Liver (tissue), 9 donors: ENCODE measurements around the gene IFIT3. TPM values are rescaled to one million over a fixed set of nuclear protein-coding genes. Genes with fewer than 3 reads are reported as not detected.

Source experiments
- DNase-seq: peaks from one replicate; pipeline ENCODE4 v3.0.0-alpha.2; 2017; ENCODE audit warnings: low spot score
- H3K27ac ChIP-seq, 2 donors: one replicate each; pipeline ENCODE4 v1.7.0; 2013; ENCODE audit warnings: inconsistent platforms in 2 of 2, low read length in 2 of 2, control low read depth in 1 of 2, low read depth in 1 of 2, mild to moderate bottlenecking in 1 of 2
- H3K27me3 ChIP-seq, 4 donors: one replicate each; pipeline versions ENCODE4 v1.6.1 to v1.7.0; 2013; ENCODE audit warnings: low read length in 3 of 4, inconsistent platforms in 1 of 4, mild to moderate bottlenecking in 1 of 4, moderate library complexity in 1 of 4; ENCODE audit not compliant: control insufficient read depth in 4 of 4, insufficient read depth in 4 of 4
- H3K36me3 ChIP-seq, 4 donors: one replicate each; pipeline versions ENCODE4 v1.6.1 to v1.7.0; 2013; ENCODE audit warnings: low read length in 3 of 4, mild to moderate bottlenecking in 3 of 4, low read depth in 1 of 4, moderate library complexity in 1 of 4; ENCODE audit not compliant: control insufficient read depth in 4 of 4, insufficient read depth in 3 of 4
- H3K4me1 ChIP-seq, 4 donors: one replicate each; pipeline versions ENCODE4 v1.6.1 to v1.7.0; 2013; ENCODE audit warnings: low read length in 3 of 4, mild to moderate bottlenecking in 3 of 4, moderate library complexity in 1 of 4; ENCODE audit not compliant: control insufficient read depth in 4 of 4, insufficient read depth in 4 of 4
- H3K4me3 ChIP-seq, 3 donors: one replicate each; pipeline versions ENCODE4 v1.6.1 to v1.7.0; 2013; ENCODE audit warnings: low read length in 3 of 3, control low read depth in 1 of 3, low read depth in 1 of 3, mild to moderate bottlenecking in 1 of 3
- H3K9ac ChIP-seq, 2 donors: one replicate each; pipeline ENCODE4 v1.7.0; 2013; ENCODE audit warnings: low read length in 2 of 2, mild to moderate bottlenecking in 2 of 2, moderate library complexity in 2 of 2, control low read depth in 1 of 2, low read depth in 1 of 2
- H3K9me3 ChIP-seq, 4 donors: one replicate each; pipeline versions ENCODE4 v1.6.1 to v1.7.0; 2013; ENCODE audit warnings: low read length in 3 of 4; ENCODE audit not compliant: control insufficient read depth in 4 of 4
- EGR1 ChIP-seq, 2 donors: IDR thresholded peaks; 2 replicates each; pipeline ENCODE4 v1.6.1; 2016 to 2018; ENCODE audit warnings: antibody characterized with exemption in 2 of 2, low read depth in 2 of 2
- FOXA1 ChIP-seq: IDR thresholded peaks from 2 replicates; pipeline ENCODE4 v1.6.1; 2016; ENCODE audit warnings: antibody characterized with exemption
- FOXA2 ChIP-seq: IDR thresholded peaks from 2 replicates; pipeline ENCODE4 v1.6.1; 2016; ENCODE audit warnings: antibody characterized with exemption
- GABPA ChIP-seq, 2 donors: IDR thresholded peaks in 1 of 2; conservative IDR thresholded peaks in 1 of 2; 2 replicates each; pipeline ENCODE4 v1.6.1; 2016; ENCODE audit warnings: antibody characterized with exemption in 2 of 2, mild to moderate bottlenecking in 1 of 2, moderate library complexity in 1 of 2
- HNF4A ChIP-seq, 2 donors: conservative IDR thresholded peaks; 2 replicates each; pipeline ENCODE4 v1.6.1; 2016; ENCODE audit warnings: antibody characterized with exemption in 2 of 2, mild to moderate bottlenecking in 2 of 2
- HNF4G ChIP-seq: IDR thresholded peaks from 2 replicates; pipeline ENCODE4 v1.6.1; 2016; ENCODE audit warnings: antibody characterized with exemption
- JUND ChIP-seq, 2 donors: IDR thresholded peaks; 2 replicates each; pipeline ENCODE4 v1.6.1; 2016; ENCODE audit warnings: antibody characterized with exemption in 2 of 2
- NR2F2 ChIP-seq: IDR thresholded peaks from 2 replicates; pipeline ENCODE4 v1.6.1; 2016; ENCODE audit warnings: antibody characterized with exemption
- RAD21 ChIP-seq, 2 donors: IDR thresholded peaks; 2 replicates each; pipeline ENCODE4 v1.6.1; 2016; ENCODE audit warnings: antibody characterized with exemption in 2 of 2, mild to moderate bottlenecking in 2 of 2
- RXRA ChIP-seq, 2 donors: IDR thresholded peaks; 2 replicates each; pipeline ENCODE4 v1.6.1; 2017 to 2018; ENCODE audit warnings: antibody characterized with exemption in 2 of 2, mild to moderate bottlenecking in 1 of 2
- SP1 ChIP-seq: IDR thresholded peaks from 2 replicates; pipeline ENCODE4 v1.6.1; 2018; ENCODE audit warnings: antibody characterized with exemption, mild to moderate bottlenecking
- TAF1 ChIP-seq: conservative IDR thresholded peaks from 2 replicates; pipeline ENCODE4 v1.6.1; 2016; ENCODE audit warnings: antibody characterized with exemption, mild to moderate bottlenecking
- YY1 ChIP-seq: IDR thresholded peaks from 2 replicates; pipeline ENCODE4 v1.6.1; 2016; ENCODE audit warnings: antibody characterized with exemption, mild to moderate bottlenecking
- WGBS: extraction: QIAGEN DNeasy Blood & Tissue Kit; methylation state at CpG from one replicate; pipeline ENCODE4 v1.1.7; 2013; 5-methylcytosine and 5-hydroxymethylcytosine counted together
- polyA plus RNA-seq, 2 donors: library from polyadenylated mRNA; stranded (reverse) in 1 of 2; unstranded in 1 of 2; fragments of 200-250 nt in 1 of 2; fragments of >200 nt in 1 of 2; fragmentation: Nextera tagmentation in 1 of 2; extraction: Ambion mirVana in 1 of 2; gene quantifications; one replicate each; pipeline versions ENCODE4 v1.2.1 to v1.2.3, GENCODE V29; 2013 to 2015
- total RNA-seq, 2 donors: library from RNA; depleted of rRNA; stranded (reverse); fragments of >200 nt; gene quantifications; one replicate each; pipeline ENCODE4 v1.2.3, GENCODE V29; 2014
- TF ChIP-seq, protein P1 (sequence below): IDR thresholded peaks from 2 replicates; pipeline ENCODE4 v1.6.1; 2016; ENCODE audit warnings: antibody characterized with exemption
- TF ChIP-seq, protein P2 (sequence below): IDR thresholded peaks from 2 replicates; pipeline ENCODE4 v1.6.1; 2016; ENCODE audit warnings: antibody characterized with exemption, mild to moderate bottlenecking
- TF ChIP-seq, protein P3 (sequence below): IDR thresholded peaks from 2 replicates; pipeline ENCODE4 v1.6.1; 2016; ENCODE audit warnings: antibody characterized with exemption
- TF ChIP-seq, protein P4 (sequence below): IDR thresholded peaks from 2 replicates; pipeline ENCODE4 v1.6.1; 2016; ENCODE audit warnings: antibody characterized with exemption
- TF ChIP-seq, protein P5 (sequence below): fragments of 150-350 bp; IDR thresholded peaks from 2 replicates; pipeline ENCODE4 v1.5.1; 2017; ENCODE audit warnings: improper control_type of control experiment, low read depth, low read length; ENCODE audit not compliant: missing input control
- donor health status: healthy.
- donor health status: healthy.
- donor health status: healthy.
- donor health status: healthy.
- donor health status: healthy.

The IFIT3 gene
- total and polyA plus RNA-seq, 4 donors = 9.2 to 11.2 (median 10.4) TPM

DNA sequence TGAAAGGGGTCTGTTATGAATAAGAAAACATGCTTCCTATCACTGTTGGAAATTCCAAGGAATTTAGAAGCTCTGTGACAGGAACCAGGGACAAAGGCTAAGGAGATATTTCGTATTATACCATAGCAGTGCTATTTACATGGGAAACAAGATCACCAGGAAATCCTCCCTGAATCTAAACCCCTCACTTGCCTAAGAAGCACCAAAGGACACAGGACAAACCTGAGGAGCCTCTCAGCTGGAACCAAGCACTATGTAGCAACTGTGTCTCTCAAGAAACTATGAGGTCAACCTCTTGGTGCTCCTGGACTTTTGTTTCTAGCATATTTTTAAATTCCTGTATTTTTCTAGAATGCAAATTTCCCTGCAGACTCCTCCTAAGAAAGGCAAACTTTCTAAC lies 29.3 kb downstream of the IFIT3 start:
- H3K27ac ChIP-seq = no peak overlapping the region
- 71% methylated on average over 1 of the region's 1 CpG for WGBS
- H3K9me3 ChIP-seq = no peaks in the 10 kb centered on the region
- H3K9ac ChIP-seq = no peak overlapping the region
- no peaks in the 10 kb centered on the region for H3K36me3 ChIP-seq
- no peak for DNase-seq
- H3K4me3 ChIP-seq = no peak overlapping the region
- TF ChIP-seq FOXA2 (no peak), EGR1 (IDR thresholded peaks at IDR 0.05; ENCODE audit: low read depth in 2 of 2) (no peak), GABPA (IDR thresholded peaks at IDR 0.05 in 1 of 2, conservative IDR thresholded peaks at IDR 0.05 in 1 of 2) (no peak), JUND (IDR thresholded peaks at IDR 0.05) (no peak)
- TF ChIP-seq, protein P1, sequence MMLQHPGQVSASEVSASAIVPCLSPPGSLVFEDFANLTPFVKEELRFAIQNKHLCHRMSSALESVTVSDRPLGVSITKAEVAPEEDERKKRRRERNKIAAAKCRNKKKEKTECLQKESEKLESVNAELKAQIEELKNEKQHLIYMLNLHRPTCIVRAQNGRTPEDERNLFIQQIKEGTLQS = no peak
- TF ChIP-seq, protein P2, sequence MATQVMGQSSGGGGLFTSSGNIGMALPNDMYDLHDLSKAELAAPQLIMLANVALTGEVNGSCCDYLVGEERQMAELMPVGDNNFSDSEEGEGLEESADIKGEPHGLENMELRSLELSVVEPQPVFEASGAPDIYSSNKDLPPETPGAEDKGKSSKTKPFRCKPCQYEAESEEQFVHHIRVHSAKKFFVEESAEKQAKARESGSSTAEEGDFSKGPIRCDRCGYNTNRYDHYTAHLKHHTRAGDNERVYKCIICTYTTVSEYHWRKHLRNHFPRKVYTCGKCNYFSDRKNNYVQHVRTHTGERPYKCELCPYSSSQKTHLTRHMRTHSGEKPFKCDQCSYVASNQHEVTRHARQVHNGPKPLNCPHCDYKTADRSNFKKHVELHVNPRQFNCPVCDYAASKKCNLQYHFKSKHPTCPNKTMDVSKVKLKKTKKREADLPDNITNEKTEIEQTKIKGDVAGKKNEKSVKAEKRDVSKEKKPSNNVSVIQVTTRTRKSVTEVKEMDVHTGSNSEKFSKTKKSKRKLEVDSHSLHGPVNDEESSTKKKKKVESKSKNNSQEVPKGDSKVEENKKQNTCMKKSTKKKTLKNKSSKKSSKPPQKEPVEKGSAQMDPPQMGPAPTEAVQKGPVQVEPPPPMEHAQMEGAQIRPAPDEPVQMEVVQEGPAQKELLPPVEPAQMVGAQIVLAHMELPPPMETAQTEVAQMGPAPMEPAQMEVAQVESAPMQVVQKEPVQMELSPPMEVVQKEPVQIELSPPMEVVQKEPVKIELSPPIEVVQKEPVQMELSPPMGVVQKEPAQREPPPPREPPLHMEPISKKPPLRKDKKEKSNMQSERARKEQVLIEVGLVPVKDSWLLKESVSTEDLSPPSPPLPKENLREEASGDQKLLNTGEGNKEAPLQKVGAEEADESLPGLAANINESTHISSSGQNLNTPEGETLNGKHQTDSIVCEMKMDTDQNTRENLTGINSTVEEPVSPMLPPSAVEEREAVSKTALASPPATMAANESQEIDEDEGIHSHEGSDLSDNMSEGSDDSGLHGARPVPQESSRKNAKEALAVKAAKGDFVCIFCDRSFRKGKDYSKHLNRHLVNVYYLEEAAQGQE = no peak
- H3K4me1 ChIP-seq = peaks cover 0 to 4% (median 4%) of the 10 kb centered on the region in 4 donors
- no peaks in the 10 kb centered on the region for H3K27me3 ChIP-seq

DNA sequence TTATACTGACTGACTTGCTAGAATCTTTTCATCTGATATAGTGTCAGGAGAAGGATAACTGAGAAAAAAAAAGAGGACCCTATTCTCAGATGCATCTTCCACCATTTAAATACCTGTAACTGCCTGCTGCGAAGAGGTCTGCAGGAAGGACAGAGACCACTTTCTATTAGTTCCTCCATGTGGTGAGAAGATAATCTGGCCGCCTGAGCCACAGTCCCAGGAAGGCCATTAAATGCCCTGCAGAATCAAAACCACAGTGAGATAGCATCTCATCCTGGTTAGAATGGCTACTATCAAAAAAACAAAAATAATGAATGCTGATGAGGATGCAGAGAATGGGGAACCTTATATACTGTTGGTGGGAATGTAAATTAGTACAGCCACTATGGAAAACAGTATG lies 30.2 kb downstream of the IFIT3 start:
- Histone ChIP-seq H3K9me3 (no peaks in the 10 kb centered on the region), H3K27me3 (no peaks in the 10 kb centered on the region), H3K27ac (no peak overlapping the region), H3K36me3 (no peaks in the 10 kb centered on the region), H3K4me1 (no peaks in the 10 kb centered on the region), H3K4me3 (no peak overlapping the region), H3K9ac (no peak overlapping the region)
- DNase-seq = no peak
- TF ChIP-seq HNF4G (no peak), SP1 (no peak), RXRA (IDR thresholded peaks at IDR 0.05) (no peak), EGR1 (IDR thresholded peaks at IDR 0.05; ENCODE audit: low read depth in 2 of 2) (no peak), RAD21 (IDR thresholded peaks at IDR 0.05) (no peak), YY1 (no peak), GABPA (IDR thresholded peaks at IDR 0.05 in 1 of 2, conservative IDR thresholded peaks at IDR 0.05 in 1 of 2) (no peak), JUND (IDR thresholded peaks at IDR 0.05) (no peak), NR2F2 (no peak), FOXA2 (no peak), TAF1 (no peak), HNF4A (conservative IDR thresholded peaks at IDR 0.05) (no peak), FOXA1 (no peak)
- TF ChIP-seq, protein P3, sequence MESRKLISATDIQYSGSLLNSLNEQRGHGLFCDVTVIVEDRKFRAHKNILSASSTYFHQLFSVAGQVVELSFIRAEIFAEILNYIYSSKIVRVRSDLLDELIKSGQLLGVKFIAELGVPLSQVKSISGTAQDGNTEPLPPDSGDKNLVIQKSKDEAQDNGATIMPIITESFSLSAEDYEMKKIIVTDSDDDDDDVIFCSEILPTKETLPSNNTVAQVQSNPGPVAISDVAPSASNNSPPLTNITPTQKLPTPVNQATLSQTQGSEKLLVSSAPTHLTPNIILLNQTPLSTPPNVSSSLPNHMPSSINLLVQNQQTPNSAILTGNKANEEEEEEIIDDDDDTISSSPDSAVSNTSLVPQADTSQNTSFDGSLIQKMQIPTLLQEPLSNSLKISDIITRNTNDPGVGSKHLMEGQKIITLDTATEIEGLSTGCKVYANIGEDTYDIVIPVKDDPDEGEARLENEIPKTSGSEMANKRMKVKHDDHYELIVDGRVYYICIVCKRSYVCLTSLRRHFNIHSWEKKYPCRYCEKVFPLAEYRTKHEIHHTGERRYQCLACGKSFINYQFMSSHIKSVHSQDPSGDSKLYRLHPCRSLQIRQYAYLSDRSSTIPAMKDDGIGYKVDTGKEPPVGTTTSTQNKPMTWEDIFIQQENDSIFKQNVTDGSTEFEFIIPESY = no peak
- TF ChIP-seq, protein P4, sequence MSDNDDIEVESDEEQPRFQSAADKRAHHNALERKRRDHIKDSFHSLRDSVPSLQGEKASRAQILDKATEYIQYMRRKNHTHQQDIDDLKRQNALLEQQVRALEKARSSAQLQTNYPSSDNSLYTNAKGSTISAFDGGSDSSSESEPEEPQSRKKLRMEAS = no peak
- TF ChIP-seq, protein P5, sequence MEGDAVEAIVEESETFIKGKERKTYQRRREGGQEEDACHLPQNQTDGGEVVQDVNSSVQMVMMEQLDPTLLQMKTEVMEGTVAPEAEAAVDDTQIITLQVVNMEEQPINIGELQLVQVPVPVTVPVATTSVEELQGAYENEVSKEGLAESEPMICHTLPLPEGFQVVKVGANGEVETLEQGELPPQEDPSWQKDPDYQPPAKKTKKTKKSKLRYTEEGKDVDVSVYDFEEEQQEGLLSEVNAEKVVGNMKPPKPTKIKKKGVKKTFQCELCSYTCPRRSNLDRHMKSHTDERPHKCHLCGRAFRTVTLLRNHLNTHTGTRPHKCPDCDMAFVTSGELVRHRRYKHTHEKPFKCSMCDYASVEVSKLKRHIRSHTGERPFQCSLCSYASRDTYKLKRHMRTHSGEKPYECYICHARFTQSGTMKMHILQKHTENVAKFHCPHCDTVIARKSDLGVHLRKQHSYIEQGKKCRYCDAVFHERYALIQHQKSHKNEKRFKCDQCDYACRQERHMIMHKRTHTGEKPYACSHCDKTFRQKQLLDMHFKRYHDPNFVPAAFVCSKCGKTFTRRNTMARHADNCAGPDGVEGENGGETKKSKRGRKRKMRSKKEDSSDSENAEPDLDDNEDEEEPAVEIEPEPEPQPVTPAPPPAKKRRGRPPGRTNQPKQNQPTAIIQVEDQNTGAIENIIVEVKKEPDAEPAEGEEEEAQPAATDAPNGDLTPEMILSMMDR = no peak
- TF ChIP-seq, protein P2 = no peak
- TF ChIP-seq, protein P1 = no peak
- 89% methylated on average over 2 of the region's 2 CpGs for WGBS
